Lower leg skin (tissue), 4 donors: ENCODE data around the gene PTPRN2. TPM values are rescaled to one million over a fixed set of nuclear protein-coding genes. Genes with fewer than 3 reads are reported as not detected.

Experiments used
- DNase-seq, 2 donors: peaks; one replicate each; pipeline ENCODE4 v3.0.0-alpha.2; 2019; ENCODE audit warnings: low spot score in 2 of 2
- H3K4me3 ChIP-seq: fragments of 200-600 bp; sonication (generic); 2 replicates; pipeline ENCODE4 v1.5.1; 2017; ENCODE audit warnings: mild to moderate bottlenecking, low read depth; ENCODE audit not compliant: poor library complexity, severe bottlenecking
- CTCF ChIP-seq, 3 donors: fragments of 450-650 bp; IDR thresholded peaks; one replicate each; pipeline ENCODE4 v1.5.1; 2016; ENCODE audit warnings: antibody characterized with exemption in 3 of 3, mild to moderate bottlenecking in 3 of 3, moderate library complexity in 2 of 3
- POLR2A ChIP-seq, 2 donors: fragments of 450-650 bp; IDR thresholded peaks; one replicate each; pipeline ENCODE4 v1.6.1; 2016 to 2017; ENCODE audit warnings: antibody characterized with exemption in 2 of 2, mild to moderate bottlenecking in 1 of 2, moderate library complexity in 1 of 2
- WGBS, 2 donors: methylation state at CpG; one replicate each; pipeline ENCODE4 v1.1.5; 2018; 5-methylcytosine and 5-hydroxymethylcytosine counted together
- intact Hi-C: fragments of 100-400 bp; cut with DNase I; formaldehyde crosslinking; loops from one replicate; pipeline ENCODE4 v1.15.0; 2023; ENCODE audit warnings: low total_unique reads
- total RNA-seq, 4 donors: library from RNA; depleted of rRNA; stranded (reverse); fragments of >200 nt; gene quantifications; one replicate each; pipeline ENCODE4 v1.1.0, GENCODE V29; 2016

Gene PTPRN2
- total RNA-seq, 4 donors from 2014 or later: 0.11 to 1.6 (median 0.92) TPM

GRCh38 chr7:157561816-157562410 lies 1025.7 kb downstream of the PTPRN2 start:
- WGBS, 2 donors: 91 to 95% methylated on average over 13 of the region's 13 CpGs
- TF ChIP-seq CTCF (IDR thresholded peaks at IDR 0.05): no peak
- no peak for TF ChIP-seq POLR2A (IDR thresholded peaks at IDR 0.05)
- no peak for DNase-seq
- no peak overlapping the region for H3K4me3 ChIP-seq
- intact Hi-C loops: no loop called here

DNA sequence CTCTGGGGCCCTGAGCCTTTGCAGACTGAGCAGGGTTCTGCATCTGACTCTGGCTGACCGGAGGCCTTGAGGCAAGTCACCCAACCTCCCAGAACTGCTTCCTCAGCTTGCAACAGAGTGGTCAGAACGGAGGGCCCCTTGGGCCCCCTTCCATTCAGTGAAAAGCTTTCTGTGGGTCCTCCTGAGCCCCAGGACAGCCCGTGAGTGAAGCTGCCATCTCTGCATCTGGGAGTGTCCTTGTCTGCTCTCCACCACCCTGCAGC lies 1026.2 kb downstream of the PTPRN2 start:
- no peak overlapping the region for H3K4me3 ChIP-seq
- no peak for DNase-seq
- WGBS, 2 donors: 80 to 91% methylated on average over 1 to 3 of the region's 3 CpGs
- TF ChIP-seq CTCF (IDR thresholded peaks at IDR 0.05) (no peak), POLR2A (IDR thresholded peaks at IDR 0.05) (no peak)
- intact Hi-C loops: no loop called here

GRCh38 chr7:157560710-157561522 lies 1026.7 kb downstream of the PTPRN2 start:
- 87 to 90% methylated on average over 29 of the region's 29 CpGs for WGBS, 2 donors
- TF ChIP-seq CTCF (IDR thresholded peaks at IDR 0.05) (no peak), POLR2A (IDR thresholded peaks at IDR 0.05) (no peak)
- intact Hi-C loops: no loop called here
- no peak overlapping the region for H3K4me3 ChIP-seq
- DNase-seq: no peak

GRCh38 chr7:157560258-157560654 lies 1027.4 kb downstream of the PTPRN2 start:
- intact Hi-C loops: no loop called here
- 83 to 90% methylated on average over 20 of the region's 20 CpGs for WGBS, 2 donors
- no peak for DNase-seq
- TF ChIP-seq POLR2A (IDR thresholded peaks at IDR 0.05) (no peak), CTCF (IDR thresholded peaks at IDR 0.05) (no peak)
- no peak overlapping the region for H3K4me3 ChIP-seq

DNA sequence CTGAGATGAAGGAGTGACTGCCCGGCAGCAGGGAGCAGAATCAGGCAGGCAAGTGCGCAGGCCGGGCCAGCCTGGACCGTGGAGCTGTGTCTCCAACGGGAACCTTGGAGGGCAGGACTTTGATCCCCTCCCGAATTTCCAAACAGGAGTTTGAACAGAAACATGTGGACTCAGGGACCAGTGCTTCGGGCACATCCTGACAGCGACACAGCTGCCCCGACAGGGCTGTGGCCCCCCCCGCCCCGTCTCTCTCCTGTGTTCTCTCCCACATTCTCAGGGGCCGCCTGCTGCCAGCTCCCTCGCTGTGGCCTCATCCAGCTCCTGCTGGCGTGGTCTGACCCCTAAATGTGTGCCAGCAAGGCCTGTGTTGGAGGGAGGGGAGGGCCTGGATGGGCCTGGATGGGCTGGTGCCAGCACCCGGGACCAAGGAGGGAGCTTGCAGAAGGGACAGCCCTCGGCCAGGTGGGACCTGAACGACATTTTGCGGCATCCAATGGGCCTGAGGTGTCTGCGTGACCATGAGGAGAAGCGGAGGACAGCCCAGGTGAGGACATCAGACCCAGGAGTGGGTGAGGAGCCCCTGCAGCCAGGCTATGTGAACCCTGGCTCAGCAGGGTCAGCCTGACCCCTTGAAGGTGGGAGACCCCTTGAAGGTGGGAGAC lies 1027.9 kb downstream of the PTPRN2 start:
- intact Hi-C loops: no loop called here
- H3K4me3 ChIP-seq: no peak overlapping the region
- WGBS, 2 donors: 81 to 83% methylated on average over 19 to 20 of the region's 20 CpGs
- DNase-seq: no peak
- TF ChIP-seq POLR2A (IDR thresholded peaks at IDR 0.05) (no peak), CTCF (IDR thresholded peaks at IDR 0.05) (no peak)
